GM21825 (cell line): ENCODE measurements around the gene RNF212B.

ENCODE experiments used
- ATAC-seq: cut with Tn5 transposase; IDR thresholded peaks from one replicate; pipeline ENCODE4 v1.9.1; 2021; ENCODE audit warnings: mild to moderate bottlenecking, moderate library complexity; ENCODE audit not compliant: unreplicated experiment

The RNF212B gene

DNA sequence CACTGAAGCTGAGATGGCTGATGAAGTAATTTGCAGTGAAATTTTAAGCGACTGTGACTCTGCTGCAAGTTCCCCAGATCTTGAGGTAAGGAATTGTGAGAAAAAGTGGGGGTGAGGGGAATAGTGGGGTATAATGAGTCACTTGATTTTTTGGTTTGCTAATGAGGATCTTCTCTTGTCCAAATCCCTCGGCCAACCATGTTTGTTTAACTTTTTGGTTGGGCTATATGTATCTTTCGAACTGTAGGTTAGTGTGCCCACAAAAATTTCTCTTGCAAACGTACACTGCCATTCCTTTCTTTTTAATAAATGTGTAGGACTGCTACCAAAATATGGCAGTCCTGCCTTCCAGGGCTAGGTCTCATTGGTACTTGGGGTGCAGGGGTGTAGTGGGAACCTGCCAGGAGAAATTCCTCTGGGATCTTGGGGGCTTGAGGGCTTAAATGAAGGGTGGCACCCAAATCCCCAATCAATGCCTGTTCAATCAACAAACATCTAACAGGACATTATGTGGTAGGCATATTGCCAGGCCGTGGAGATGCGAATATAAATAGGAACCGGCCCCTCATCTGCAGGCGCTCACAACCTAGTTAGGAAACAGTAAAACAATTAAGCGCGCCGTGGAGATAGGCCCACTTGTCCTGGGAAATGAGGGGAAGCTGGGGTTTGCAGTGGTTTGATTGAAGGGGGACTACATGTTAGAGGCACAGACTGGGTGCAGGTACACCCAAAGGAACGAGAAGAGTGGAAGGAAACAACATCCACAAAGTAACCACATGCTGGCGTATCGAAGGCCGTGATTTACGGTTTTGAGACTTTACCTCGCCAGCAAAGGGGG is 82.2 kb downstream of the RNF212B start:
- ATAC-seq, result no peak

- peak; percentile 89 for ATAC-seq
Observed at GRCh38 chr14:23320584-23321571, 83.1 kb downstream of the RNF212B start, which contains the start of gene PABPN1. TSS of gene PABPN1 (plus strand) at chr14:23321457. CDS start at chr14:23321470, 13 bp downstream.

GRCh38 chr14:23321572-23322547 is 84.1 kb downstream of the RNF212B start:
- no peak for ATAC-seq
